GM18526 (cell line): ENCODE measurements around the gene KIRREL3.

Experiments used
- POLR2A ChIP-seq: IDR thresholded peaks from 3 replicates; pipeline ENCODE4 v1.6.1; 2011; ENCODE audit not compliant: insufficient read length; ENCODE audit errors: extremely low read depth

The KIRREL3 gene

GRCh38 chr11:126841999-126842398 is 158.6 kb downstream of the KIRREL3 start:
- TF ChIP-seq POLR2A = no peak

DNA sequence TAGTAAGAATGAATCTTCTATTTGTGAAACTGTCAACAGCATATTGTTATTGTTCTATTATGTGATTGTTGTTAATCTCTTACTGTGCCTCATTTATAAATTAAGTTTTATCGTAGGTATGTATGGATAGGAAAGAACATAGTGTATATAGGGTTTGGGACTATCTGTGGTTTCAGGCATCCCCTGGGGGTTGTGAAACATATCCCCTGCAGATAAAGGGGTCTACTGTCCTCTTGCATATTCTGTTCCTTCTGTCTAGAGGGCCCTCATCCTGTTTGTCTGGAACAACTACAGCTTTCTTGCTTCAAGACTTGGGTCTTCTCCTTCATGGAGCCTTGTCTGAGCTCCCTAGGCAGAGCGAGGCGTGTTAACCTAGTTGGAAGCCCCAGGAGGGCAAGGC is 159.6 kb downstream of the KIRREL3 start:
- TF ChIP-seq POLR2A = no peak

- TF ChIP-seq POLR2A = no peak
Measured at GRCh38 chr11:126840201-126840886, 160.2 kb downstream of the KIRREL3 start.

GRCh38 chr11:126839496-126839895 is 161.1 kb downstream of the KIRREL3 start:
- no peak for TF ChIP-seq POLR2A

DNA sequence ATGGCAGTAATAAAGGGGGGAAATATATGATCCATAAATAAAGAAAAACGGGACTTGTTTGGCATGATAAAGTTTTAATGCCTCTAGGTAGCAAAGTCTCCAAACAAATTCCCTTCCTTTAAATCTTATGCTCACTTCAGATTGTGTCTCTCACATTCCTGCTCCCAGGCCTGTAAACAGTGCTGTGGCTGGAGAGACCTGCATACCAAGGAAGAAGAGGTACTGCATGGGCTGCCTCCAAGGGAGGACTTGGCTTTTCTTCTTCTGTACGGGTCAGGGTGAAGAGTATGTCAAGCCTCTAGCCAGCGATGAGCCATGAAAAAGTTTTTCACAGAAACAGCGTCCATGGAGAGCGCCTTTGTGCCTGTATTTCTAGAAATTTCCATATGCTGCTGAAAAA is 161.8 kb downstream of the KIRREL3 start:
- TF ChIP-seq POLR2A = no peak

DNA sequence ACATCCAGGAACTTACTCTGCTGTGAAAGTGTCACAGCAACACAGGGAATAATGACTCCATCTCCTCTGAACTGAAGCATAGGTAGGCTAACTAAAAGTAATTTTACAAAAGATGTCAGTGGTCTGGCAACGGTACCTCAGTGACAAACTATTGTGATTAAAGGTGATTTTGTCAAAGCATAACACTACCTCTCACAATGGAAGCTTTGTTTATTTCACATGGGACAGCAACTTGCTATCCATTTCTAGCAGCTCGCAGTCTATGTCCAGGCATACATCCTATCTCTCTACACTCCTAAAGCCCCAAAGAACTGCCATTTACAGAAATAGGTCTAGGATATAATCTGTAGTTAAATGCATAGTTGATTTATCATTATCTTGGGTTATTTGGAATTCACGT is 163.0 kb downstream of the KIRREL3 start:
- TF ChIP-seq POLR2A = no peak

DNA sequence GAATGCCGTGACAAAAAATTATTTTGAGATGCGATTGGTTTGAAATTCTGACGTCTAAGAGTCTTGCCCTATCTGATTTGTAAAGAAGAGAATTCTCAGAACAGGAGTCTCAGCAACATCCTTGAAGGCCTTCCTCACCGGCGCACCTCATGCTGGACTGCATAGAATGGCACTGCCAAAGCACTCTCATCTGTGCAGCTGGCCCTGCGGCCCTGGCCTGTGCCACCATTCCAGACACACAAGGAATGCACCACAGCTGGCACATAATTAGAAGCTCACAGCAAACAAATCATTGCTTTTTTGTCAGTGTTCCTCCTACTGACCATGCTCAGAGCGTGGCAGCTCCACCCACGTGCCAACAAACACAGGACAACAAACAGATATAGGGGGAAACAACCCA is 166.0 kb downstream of the KIRREL3 start:
- no peak for TF ChIP-seq POLR2A

GRCh38 chr11:126834149-126834548 is 166.4 kb downstream of the KIRREL3 start:
- TF ChIP-seq POLR2A = no peak

- no peak for TF ChIP-seq POLR2A
Measured at GRCh38 chr11:126833065-126833464, 167.5 kb downstream of the KIRREL3 start.

- TF ChIP-seq POLR2A = no peak
Measured at GRCh38 chr11:126832387-126832786, 168.2 kb downstream of the KIRREL3 start.

GRCh38 chr11:126830216-126830806 is 170.3 kb downstream of the KIRREL3 start:
- no peak for TF ChIP-seq POLR2A

GRCh38 chr11:126829716-126830115 is 170.9 kb downstream of the KIRREL3 start:
- no peak for TF ChIP-seq POLR2A

- no peak for TF ChIP-seq POLR2A
Measured at GRCh38 chr11:126824035-126824607, 176.4 kb downstream of the KIRREL3 start.

GRCh38 chr11:126823274-126823673 is 177.3 kb downstream of the KIRREL3 start:
- TF ChIP-seq POLR2A = no peak

DNA sequence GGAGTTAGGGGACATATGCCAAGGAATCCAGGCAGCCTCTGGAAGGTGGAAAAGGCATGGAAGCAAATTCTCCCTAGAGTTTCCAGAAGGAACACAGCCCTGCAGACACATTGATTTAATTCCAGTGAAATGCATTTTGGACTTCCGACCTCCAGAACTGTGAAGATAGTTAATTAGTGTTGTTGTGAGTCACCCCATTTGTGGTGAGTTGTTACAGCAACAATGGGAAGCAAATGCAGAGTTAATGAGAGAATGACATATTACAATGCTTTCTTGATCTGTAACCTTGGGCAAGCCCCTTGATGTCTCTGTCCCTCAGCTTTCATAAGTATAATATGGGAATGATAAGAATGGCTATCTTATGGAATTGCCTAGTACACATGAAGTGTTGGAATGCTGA is 178.7 kb downstream of the KIRREL3 start:
- no peak for TF ChIP-seq POLR2A

- TF ChIP-seq POLR2A = no peak
Measured at GRCh38 chr11:126819194-126819593, 181.4 kb downstream of the KIRREL3 start.
